ENCODE data around the gene CACNA1B. TPM values are rescaled to one million over a fixed set of nuclear protein-coding genes. Genes with fewer than 3 reads are reported as not detected.
"Not testable (repeated sequence)": the region's sequence is repeated elsewhere in the genome, so short reads cannot be mapped to it uniquely, and the experiment has no call there.

The CACNA1B gene
- total RNA-seq, 1 experiment from 2014 or later = not detected

- DNase-seq (ENCODE audit: low spot score) = no peak
These were observed 136.4 kb downstream of the CACNA1B start for GRCh38 chr9:138013836-138014562.

- no peak for DNase-seq (ENCODE audit: low spot score)
These were observed 137.0 kb downstream of the CACNA1B start for GRCh38 chr9:138014563-138014945.

- DNase-seq (ENCODE audit: low spot score) = no peak
These were observed 137.6 kb downstream of the CACNA1B start for GRCh38 chr9:138015021-138015829.

- DNase-seq (ENCODE audit: low spot score) = no peak
These were observed 139.0 kb downstream of the CACNA1B start for GRCh38 chr9:138016406-138017187.

GRCh38 chr9:138017200-138017599, 139.6 kb downstream of the CACNA1B start:
- DNase-seq (ENCODE audit: low spot score) = no peak

GRCh38 chr9:138019514-138019913, 141.9 kb downstream of the CACNA1B start:
- DNase-seq (ENCODE audit: low spot score) = not testable (repeated sequence)

- DNase-seq (ENCODE audit: low spot score) = no peak
These were observed 142.7 kb downstream of the CACNA1B start for GRCh38 chr9:138020120-138020794.

GRCh38 chr9:138020795-138021182, 143.2 kb downstream of the CACNA1B start:
- no peak for DNase-seq (ENCODE audit: low spot score)

- DNase-seq (ENCODE audit: low spot score) = no peak
These were observed 143.9 kb downstream of the CACNA1B start for GRCh38 chr9:138021251-138022056.

GRCh38 chr9:138022121-138022741, 144.6 kb downstream of the CACNA1B start:
- DNase-seq (ENCODE audit: low spot score) = no peak

GRCh38 chr9:138022756-138023393, 145.3 kb downstream of the CACNA1B start:
- DNase-seq (ENCODE audit: low spot score) = no peak

GRCh38 chr9:138023394-138024124, 146.0 kb downstream of the CACNA1B start:
- DNase-seq (ENCODE audit: low spot score) = no peak

GRCh38 chr9:138024131-138024530, 146.5 kb downstream of the CACNA1B start:
- DNase-seq (ENCODE audit: low spot score) = no peak

GRCh38 chr9:138024831-138025291, 147.3 kb downstream of the CACNA1B start:
- no peak for DNase-seq (ENCODE audit: low spot score)

GRCh38 chr9:138025417-138025816, 147.8 kb downstream of the CACNA1B start:
- no peak for DNase-seq (ENCODE audit: low spot score)

GRCh38 chr9:138025908-138026307, 148.3 kb downstream of the CACNA1B start:
- DNase-seq (ENCODE audit: low spot score) = no peak

- no peak for DNase-seq (ENCODE audit: low spot score)
These were observed 151.0 kb downstream of the CACNA1B start for GRCh38 chr9:138028596-138028995.

- DNase-seq (ENCODE audit: low spot score) = no peak
These were observed 153.6 kb downstream of the CACNA1B start for GRCh38 chr9:138031186-138031585.

GRCh38 chr9:138033950-138034349, 156.4 kb downstream of the CACNA1B start:
- no peak for DNase-seq (ENCODE audit: low spot score)
